Prostate gland (tissue), 2 donors: Measurements from ENCODE around the gene ATP13A3. TPM values are rescaled to one million over a fixed set of nuclear protein-coding genes. Genes with fewer than 3 reads are reported as not detected.
A peak's percentile ranks its signal among the peaks of the same experiment; 100 is the strongest.

Experiments
- DNase-seq: peaks from one replicate; pipeline ENCODE4 v3.0.0-alpha.2; 2019; ENCODE audit warnings: low spot score
- H3K27ac ChIP-seq, 2 donors: fragments of 200-600 bp; sonication (generic); 2 replicates each; pipeline ENCODE4 v1.5.1; 2017 to 2019
- H3K27me3 ChIP-seq: fragments of 200-600 bp; sonication (generic); replicated peaks from 2 replicates; pipeline ENCODE4 v1.5.1; 2019; ENCODE audit not compliant: insufficient read depth
- H3K36me3 ChIP-seq, 2 donors: fragments of 200-600 bp; sonication (generic); 1 replicate in 1 of 2; 2 replicates in 1 of 2; pipeline versions ENCODE4 v1.5.1 to v1.8.1; 2017 to 2019
- H3K4me1 ChIP-seq: fragments of 200-600 bp; sonication (generic); replicated peaks from 2 replicates; pipeline ENCODE4 v1.5.1; 2019
- H3K4me3 ChIP-seq, 2 donors: fragments of 200-600 bp; sonication (generic); 2 replicates each; pipeline ENCODE4 v1.5.1; 2017 to 2019
- H3K9me3 ChIP-seq: fragments of 200-600 bp; sonication (generic); 2 replicates; pipeline ENCODE4 v1.5.1; 2017
- POLR2A ChIP-seq: fragments of 450-650 bp; IDR thresholded peaks from one replicate; pipeline ENCODE4 v1.6.1; 2016; ENCODE audit warnings: antibody characterized with exemption, mild to moderate bottlenecking
- POLR2AphosphoS5 ChIP-seq: sonication (generic); formaldehyde crosslinking; IDR thresholded peaks from one replicate; pipeline ENCODE4 v1.6.1; 2017; ENCODE audit warnings: antibody characterized with exemption
- WGBS: methylation state at CpG from one replicate; pipeline ENCODE4 v1.1.5; 2018; 5-methylcytosine and 5-hydroxymethylcytosine counted together
- intact Hi-C: fragments of 100-400 bp; cut with DNase I; formaldehyde crosslinking; loops from one replicate; pipeline ENCODE4 v1.14.2; 2022
- total RNA-seq, 2 donors: library from RNA; depleted of rRNA; stranded (reverse); fragments of >200 nt; gene quantifications; one replicate each; pipeline ENCODE4 v1.1.0, GENCODE V29; 2016
- TF ChIP-seq, protein P1 (sequence below), 4 experiments: fragments of 200-600 bp in 2 of 4; fragments of 450-650 bp in 2 of 4; sonication (generic) in 2 of 4; IDR thresholded peaks; 1 replicate in 3 of 4; 2 replicates in 1 of 4; pipeline ENCODE4 v1.5.1; 2016 to 2019; ENCODE audit warnings: antibody characterized with exemption in 4 of 4, mild to moderate bottlenecking in 2 of 4, moderate library complexity in 2 of 4

ATP13A3 gene
- total RNA-seq, 2 donors from 2014 or later = 75.4 to 80.4 TPM

GRCh38 chr3:194396859-194397756, 89.7 kb downstream of the ATP13A3 start:
- no peak for DNase-seq
- TF ChIP-seq POLR2A (no peak), POLR2AphosphoS5 (no peak)
- TF ChIP-seq, protein P1, sequence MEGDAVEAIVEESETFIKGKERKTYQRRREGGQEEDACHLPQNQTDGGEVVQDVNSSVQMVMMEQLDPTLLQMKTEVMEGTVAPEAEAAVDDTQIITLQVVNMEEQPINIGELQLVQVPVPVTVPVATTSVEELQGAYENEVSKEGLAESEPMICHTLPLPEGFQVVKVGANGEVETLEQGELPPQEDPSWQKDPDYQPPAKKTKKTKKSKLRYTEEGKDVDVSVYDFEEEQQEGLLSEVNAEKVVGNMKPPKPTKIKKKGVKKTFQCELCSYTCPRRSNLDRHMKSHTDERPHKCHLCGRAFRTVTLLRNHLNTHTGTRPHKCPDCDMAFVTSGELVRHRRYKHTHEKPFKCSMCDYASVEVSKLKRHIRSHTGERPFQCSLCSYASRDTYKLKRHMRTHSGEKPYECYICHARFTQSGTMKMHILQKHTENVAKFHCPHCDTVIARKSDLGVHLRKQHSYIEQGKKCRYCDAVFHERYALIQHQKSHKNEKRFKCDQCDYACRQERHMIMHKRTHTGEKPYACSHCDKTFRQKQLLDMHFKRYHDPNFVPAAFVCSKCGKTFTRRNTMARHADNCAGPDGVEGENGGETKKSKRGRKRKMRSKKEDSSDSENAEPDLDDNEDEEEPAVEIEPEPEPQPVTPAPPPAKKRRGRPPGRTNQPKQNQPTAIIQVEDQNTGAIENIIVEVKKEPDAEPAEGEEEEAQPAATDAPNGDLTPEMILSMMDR (IDR thresholded peaks at IDR 0.05) = no peak
- 33% methylated on average over 45 of the region's 73 CpGs for WGBS
- Histone ChIP-seq H3K4me1 (no peaks in the 10 kb centered on the region), H3K27ac (no peak overlapping the region), H3K36me3 (no peaks in the 10 kb centered on the region), H3K9me3 (no peaks in the 10 kb centered on the region), H3K27me3 (peaks cover 8% of the 10 kb centered on the region), H3K4me3 (peak overlapping the region in 1 of 2 donors; percentile 3)
- intact Hi-C loops = no loop called here

DNA sequence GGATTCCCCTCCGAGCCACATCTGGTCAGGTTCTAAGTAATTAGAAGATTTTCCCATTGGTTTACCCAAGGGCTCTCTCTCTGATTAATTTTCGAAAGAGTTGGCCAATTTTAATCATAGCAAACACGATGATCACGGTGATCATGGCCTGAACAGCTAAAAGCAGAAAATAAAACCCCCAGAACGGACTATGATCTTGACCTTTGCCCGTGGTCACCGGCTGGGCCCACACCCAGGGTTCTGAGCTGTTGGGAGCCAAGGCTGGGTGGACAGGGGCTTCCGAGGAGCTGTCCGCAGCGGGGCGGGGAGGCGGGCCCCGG, 90.3 kb downstream of the ATP13A3 start:
- H3K9me3 ChIP-seq = no peaks in the 10 kb centered on the region
- no peak for DNase-seq
- no peak overlapping the region for H3K27ac ChIP-seq
- no peaks in the 10 kb centered on the region for H3K4me1 ChIP-seq
- H3K27me3 ChIP-seq = peaks cover 8% of the 10 kb centered on the region
- H3K36me3 ChIP-seq = no peaks in the 10 kb centered on the region
- 30% methylated on average over 12 of the region's 13 CpGs for WGBS
- no peak overlapping the region for H3K4me3 ChIP-seq
- TF ChIP-seq POLR2A (no peak), POLR2AphosphoS5 (no peak)
- TF ChIP-seq, protein P1 (IDR thresholded peaks at IDR 0.05) = no peak
- intact Hi-C loops = no loop called here

DNA sequence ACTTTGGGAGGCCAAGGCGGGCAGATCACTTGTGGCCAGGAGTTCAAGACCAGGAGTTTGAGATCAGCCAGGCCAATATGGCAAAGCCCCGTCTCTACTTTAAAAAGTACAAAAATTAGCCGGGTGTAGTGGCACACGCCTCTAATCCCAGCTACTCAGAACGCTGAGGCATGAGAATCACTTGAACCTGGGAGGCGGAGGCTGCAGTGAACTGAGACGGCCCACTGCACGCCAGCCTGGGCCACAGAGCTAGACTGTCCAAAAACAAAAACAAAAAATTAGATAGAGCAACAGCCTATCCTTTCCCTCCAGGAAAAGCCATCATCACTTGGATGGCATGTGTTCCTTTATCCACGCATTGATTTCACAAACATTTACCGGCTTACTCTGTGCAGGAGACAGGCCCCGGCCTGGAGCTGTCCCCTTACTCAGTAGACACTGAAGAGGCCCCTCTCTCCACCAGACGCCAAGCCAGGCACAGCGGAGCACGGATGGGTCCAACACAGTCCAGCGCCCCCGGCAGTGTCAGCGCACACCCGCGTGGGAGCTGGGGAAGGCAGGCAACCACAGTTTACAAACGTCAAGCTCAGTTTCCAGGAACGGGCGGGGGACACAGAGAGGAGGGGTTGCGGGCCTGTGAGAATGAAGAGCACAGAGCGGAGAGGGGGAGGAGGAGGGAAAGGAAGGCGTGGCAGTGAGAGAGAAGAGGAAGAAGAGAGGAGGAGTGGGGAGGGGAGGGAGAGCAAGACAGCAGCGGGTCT, 90.8 kb downstream of the ATP13A3 start:
- TF ChIP-seq, protein P1 (IDR thresholded peaks at IDR 0.05) = no peak
- TF ChIP-seq POLR2A (no peak), POLR2AphosphoS5 (no peak)
- no peaks in the 10 kb centered on the region for H3K9me3 ChIP-seq
- intact Hi-C loops = no loop called here
- H3K4me1 ChIP-seq = no peaks in the 10 kb centered on the region
- H3K4me3 ChIP-seq = no peak overlapping the region
- no peak overlapping the region for H3K27ac ChIP-seq
- DNase-seq = no peak
- WGBS = 49% methylated on average over 26 of the region's 26 CpGs
- H3K27me3 ChIP-seq = peaks cover 8% of the 10 kb centered on the region
- H3K36me3 ChIP-seq = no peaks in the 10 kb centered on the region

GRCh38 chr3:194395212-194395611, 91.6 kb downstream of the ATP13A3 start:
- Histone ChIP-seq H3K9me3 (no peaks in the 10 kb centered on the region), H3K36me3 (no peaks in the 10 kb centered on the region), H3K4me3 (no peak overlapping the region), H3K27ac (no peak overlapping the region), H3K27me3 (peaks cover 8% of the 10 kb centered on the region), H3K4me1 (no peaks in the 10 kb centered on the region)
- 73% methylated on average over 5 of the region's 5 CpGs for WGBS
- DNase-seq = no peak
- intact Hi-C loops = no loop called here
- TF ChIP-seq, protein P1 (IDR thresholded peaks at IDR 0.05) = no peak
- TF ChIP-seq POLR2AphosphoS5 (no peak), POLR2A (no peak)
